ENCODE results near the gene GAP43.

DNA sequence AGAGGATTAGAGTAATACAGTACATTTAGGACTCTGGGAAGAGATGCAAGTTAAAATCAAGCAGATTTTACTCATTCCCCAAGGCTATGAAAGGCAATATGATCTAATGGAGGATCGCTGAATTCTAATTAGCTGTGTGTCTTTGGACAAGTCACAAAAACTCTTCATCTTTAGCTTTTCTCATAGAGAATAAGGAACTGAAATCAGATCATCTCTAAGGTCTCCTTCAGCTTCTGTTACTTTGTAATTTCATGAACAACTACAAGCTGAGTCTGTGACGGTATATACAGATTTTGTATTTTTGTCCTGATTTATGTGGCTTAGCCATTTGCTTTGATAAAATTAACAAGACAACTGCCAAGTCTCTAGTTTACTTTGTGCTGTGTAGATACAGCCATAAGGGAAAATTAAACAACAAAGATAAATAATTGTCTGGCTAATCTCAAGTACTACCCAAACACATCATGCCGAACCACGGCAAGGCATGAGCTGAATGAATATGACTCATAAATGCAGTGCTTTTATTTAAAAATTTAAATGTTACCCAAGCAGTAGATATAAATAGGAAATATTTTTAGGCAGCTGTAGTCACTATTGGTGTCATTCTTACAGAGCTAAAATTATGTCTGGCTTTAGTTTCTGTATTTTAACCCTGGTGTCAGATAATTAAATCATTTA, 81.5 kb downstream of the GAP43 start:
- no peak for TF ChIP-seq CTCF (IDR thresholded peaks at IDR 0.05)
- no peak for TF ChIP-seq POLR2A (IDR thresholded peaks at IDR 0.05)

All from adrenal gland (tissue), 5 donors.